ENCODE measurements around the gene SMYD3. TPM values are rescaled to one million over a fixed set of nuclear protein-coding genes. Genes with fewer than 3 reads are reported as not detected.

The SMYD3 gene
- total RNA-seq, 2 donors from 2014 or later: 15.8 to 21.8 TPM

GRCh38 chr1:246271516-246271915, 235.6 kb downstream of the SMYD3 start:
- ATAC-seq: no peak
- no peak for DNase-seq
- intact Hi-C loops (cut with DNase I, micrococcal nuclease): no loop called here

- intact Hi-C loops (cut with DNase I, micrococcal nuclease): no loop called here
- DNase-seq: no peak
- ATAC-seq: no peak
Measured at GRCh38 chr1:246270236-246270635, 236.8 kb downstream of the SMYD3 start.

- DNase-seq (no peak), ATAC-seq (no peak)
- intact Hi-C loops (cut with DNase I, micrococcal nuclease): no loop called here
Measured at GRCh38 chr1:246269466-246269865, 237.6 kb downstream of the SMYD3 start.

GRCh38 chr1:246267896-246268295, 239.2 kb downstream of the SMYD3 start:
- DNase-seq: no peak
- intact Hi-C loops (cut with DNase I, micrococcal nuclease): no loop called here

GRCh38 chr1:246267426-246267825, 239.7 kb downstream of the SMYD3 start:
- DNase-seq: no peak
- no peak for ATAC-seq
- intact Hi-C loops (cut with DNase I, micrococcal nuclease): no loop called here

More at GRCh38 chr1:246267896-246268295, 239.2 kb downstream of the SMYD3 start:
- no peak for ATAC-seq

- no peak for ATAC-seq
Measured at GRCh38 chr1:246265481-246265880, 241.6 kb downstream of the SMYD3 start.

GRCh38 chr1:246262281-246262680, 244.8 kb downstream of the SMYD3 start:
- ATAC-seq: no peak
- no peak for DNase-seq
- intact Hi-C loops (cut with DNase I, micrococcal nuclease): no loop called here

More at GRCh38 chr1:246265481-246265880, 241.6 kb downstream of the SMYD3 start:
- intact Hi-C loops (cut with DNase I, micrococcal nuclease): no loop called here
- no peak for DNase-seq

- intact Hi-C loops (cut with DNase I, micrococcal nuclease): no loop called here
- ATAC-seq: no peak
- no peak for DNase-seq
Measured at GRCh38 chr1:246261639-246262038, 245.4 kb downstream of the SMYD3 start.

- intact Hi-C loops (cut with DNase I, micrococcal nuclease): no loop called here
- ATAC-seq: no peak
Measured at GRCh38 chr1:246258250-246258649, 248.8 kb downstream of the SMYD3 start.

GRCh38 chr1:246255773-246256172, 251.3 kb downstream of the SMYD3 start:
- intact Hi-C loops (cut with DNase I, micrococcal nuclease): no loop called here
- DNase-seq: no peak
- no peak for ATAC-seq

More at GRCh38 chr1:246258250-246258649, 248.8 kb downstream of the SMYD3 start:
- no peak for DNase-seq

- no peak for DNase-seq
- intact Hi-C loops (cut with DNase I, micrococcal nuclease): no loop called here
- no peak for ATAC-seq
Measured at GRCh38 chr1:246254854-246255253, 252.2 kb downstream of the SMYD3 start.

GRCh38 chr1:246246430-246246829, 260.6 kb downstream of the SMYD3 start:
- DNase-seq: no peak
- ATAC-seq: no peak
- intact Hi-C loops (cut with DNase I, micrococcal nuclease): no loop called here

- no peak for ATAC-seq
- intact Hi-C loops (cut with DNase I, micrococcal nuclease): no loop called here
- DNase-seq: no peak
Measured at GRCh38 chr1:246245541-246245940, 261.5 kb downstream of the SMYD3 start.

- intact Hi-C loops (cut with DNase I, micrococcal nuclease): no loop called here
- DNase-seq: no peak
- no peak for ATAC-seq
Measured at GRCh38 chr1:246232126-246232525, 275.0 kb downstream of the SMYD3 start.

- DNase-seq: no peak
- ATAC-seq: no peak
- intact Hi-C loops (cut with DNase I, micrococcal nuclease): no loop called here
Measured at GRCh38 chr1:246226041-246226440, 281.0 kb downstream of the SMYD3 start.

GRCh38 chr1:246221485-246222255, 285.4 kb downstream of the SMYD3 start:
- intact Hi-C loops (cut with DNase I, micrococcal nuclease): no loop called here
- DNase-seq: no peak
- ATAC-seq: no peak

- intact Hi-C loops (cut with DNase I, micrococcal nuclease): no loop called here
- DNase-seq: no peak
- no peak for ATAC-seq
Measured at GRCh38 chr1:246220495-246221065, 286.5 kb downstream of the SMYD3 start.

- ATAC-seq (no peak), DNase-seq (no peak)
- intact Hi-C loops (cut with DNase I, micrococcal nuclease): no loop called here
Measured at GRCh38 chr1:246219508-246220030, 287.5 kb downstream of the SMYD3 start.

GRCh38 chr1:246218686-246219085, 288.4 kb downstream of the SMYD3 start:
- ATAC-seq: no peak
- intact Hi-C loops (cut with DNase I, micrococcal nuclease): no loop called here

GRCh38 chr1:246216906-246217305, 290.2 kb downstream of the SMYD3 start:
- intact Hi-C loops (cut with DNase I, micrococcal nuclease): no loop called here
- ATAC-seq (no peak), DNase-seq (no peak)

More at GRCh38 chr1:246218686-246219085, 288.4 kb downstream of the SMYD3 start:
- no peak for DNase-seq

Data from left colon (tissue), 2 donors.